GM23338 (cell line): ENCODE measurements around the gene TTLL3. TPM values are rescaled to one million over a fixed set of nuclear protein-coding genes. Genes with fewer than 3 reads are reported as not detected.

ENCODE experiments used
- ATAC-seq: fragments of 200-7000 bp; cut with Tn5 transposase; 3 replicates; pipeline ENCODE4 v1.9.1; 2020
- DNase-seq: peaks from one replicate; pipeline ENCODE4 v3.0.0-alpha.2; 2015; ENCODE audit warnings: low spot score
- H2AFZ ChIP-seq: fragments of 200-600 bp; sonication (generic); 2 replicates; pipeline ENCODE4 v1.8.0; 2016; ENCODE audit warnings: antibody characterized with exemption, mild to moderate bottlenecking, moderate library complexity
- H3F3A ChIP-seq: fragments of 200-600 bp; sonication (generic); replicated peaks from 2 replicates; pipeline ENCODE4 v1.8.0; 2017; ENCODE audit warnings: antibody characterized with exemption, mixed run types, low read depth
- H3K27ac ChIP-seq: fragments of 200-600 bp; sonication (generic); 2 replicates; pipeline ENCODE4 v1.6.1; 2016; ENCODE audit warnings: low read depth
- H3K27me3 ChIP-seq: fragments of 200-600 bp; sonication (generic); 2 replicates; pipeline ENCODE4 v1.8.0; 2016; ENCODE audit warnings: mild to moderate bottlenecking, mixed run types, moderate library complexity; ENCODE audit not compliant: insufficient read depth
- H3K36me3 ChIP-seq: fragments of 200-600 bp; sonication (generic); 2 replicates; pipeline ENCODE4 v1.8.0; 2016; ENCODE audit warnings: mild to moderate bottlenecking; ENCODE audit not compliant: insufficient read depth
- H3K4me1 ChIP-seq: fragments of 200-600 bp; sonication (generic); 2 replicates; pipeline ENCODE4 v1.8.0; 2016; ENCODE audit warnings: mild to moderate bottlenecking, moderate library complexity; ENCODE audit not compliant: insufficient read depth
- H3K4me2 ChIP-seq: fragments of 200-600 bp; sonication (generic); 2 replicates; pipeline ENCODE4 v1.7.1; 2017; ENCODE audit warnings: mixed run types
- H3K4me3 ChIP-seq: fragments of 200-600 bp; sonication (generic); 2 replicates; pipeline ENCODE4 v1.6.1; 2016; ENCODE audit warnings: mixed run types
- H3K79me2 ChIP-seq: fragments of 200-600 bp; sonication (generic); replicated peaks from 2 replicates; pipeline ENCODE4 v1.8.0; 2017; ENCODE audit warnings: mild to moderate bottlenecking; ENCODE audit not compliant: insufficient read depth
- H3K9me2 ChIP-seq: fragments of 200-600 bp; sonication (generic); 2 replicates; pipeline ENCODE4 v1.8.0; 2017; ENCODE audit not compliant: insufficient read depth
- H4K20me1 ChIP-seq: fragments of 200-600 bp; sonication (generic); replicated peaks from 2 replicates; pipeline ENCODE4 v1.8.0; 2017; ENCODE audit warnings: mild to moderate bottlenecking; ENCODE audit not compliant: insufficient read depth
- H3K27ac Mint-ChIP-seq: 2 replicates; pipeline ENCODE4 v1.8.0; 2020; ENCODE audit warnings: inconsistent platforms, mild to moderate bottlenecking, moderate library complexity, mixed read lengths
- H3K27me3 Mint-ChIP-seq: 3 replicates; pipeline ENCODE4 v1.8.0; 2022; ENCODE audit warnings: low read depth, mild to moderate bottlenecking, moderate library complexity, mixed read lengths, inconsistent platforms; ENCODE audit not compliant: insufficient read depth, poor library complexity
- H3K36me3 Mint-ChIP-seq: 3 replicates; pipeline ENCODE4 v1.8.0; 2021; ENCODE audit warnings: low read depth, mild to moderate bottlenecking, inconsistent platforms, moderate library complexity, mixed read lengths
- H3K4me1 Mint-ChIP-seq: 3 replicates; pipeline ENCODE4 v1.8.0; 2020; ENCODE audit warnings: mild to moderate bottlenecking, inconsistent platforms, mixed read lengths
- H3K4me3 Mint-ChIP-seq: 3 replicates; pipeline ENCODE4 v1.8.0; 2021; ENCODE audit warnings: moderate library complexity, mild to moderate bottlenecking, inconsistent platforms, mixed read lengths
- H3K9me3 Mint-ChIP-seq: 3 replicates; pipeline ENCODE4 v1.8.0; 2020; ENCODE audit warnings: moderate library complexity, mild to moderate bottlenecking, inconsistent platforms, mixed read lengths
- CREB1 ChIP-seq: fragments of 250-450 bp; sonication (Bioruptor Pico); IDR thresholded peaks from 2 replicates; pipeline ENCODE4 v1.5.0; 2020; ENCODE audit warnings: low read depth, mild to moderate bottlenecking, moderate library complexity
- ETS1 ChIP-seq: IDR thresholded peaks from 2 replicates; pipeline ENCODE4 v1.6.1; 2016; ENCODE audit warnings: antibody characterized with exemption
- EZH2 ChIP-seq: fragments of 200-600 bp; sonication (generic); IDR thresholded peaks from one replicate; pipeline ENCODE4 v1.8.0; 2017; ENCODE audit warnings: antibody characterized with exemption, mild to moderate bottlenecking, low read depth; ENCODE audit not compliant: unreplicated experiment
- JUNB ChIP-seq: IDR thresholded peaks from one replicate; pipeline ENCODE4 v1.6.1; 2016; ENCODE audit warnings: antibody characterized with exemption; ENCODE audit not compliant: unreplicated experiment
- NANOG ChIP-seq: IDR thresholded peaks from 2 replicates; pipeline ENCODE4 v1.6.1; 2016; ENCODE audit warnings: antibody characterized with exemption, borderline replicate concordance
- POLR2AphosphoS5 ChIP-seq: IDR thresholded peaks from 2 replicates; pipeline ENCODE4 v1.6.1; 2016; ENCODE audit warnings: antibody characterized with exemption, low read depth
- STAT1 ChIP-seq: IDR thresholded peaks from one replicate; pipeline ENCODE4 v1.6.1; 2016; ENCODE audit warnings: antibody characterized with exemption; ENCODE audit not compliant: unreplicated experiment
- ZNF114 ChIP-seq: fragments of 250-450 bp; sonication (Bioruptor Pico); IDR thresholded peaks from 2 replicates; pipeline ENCODE4 v1.5.0; 2020; ENCODE audit warnings: mild to moderate bottlenecking, moderate library complexity
- ZNF331 ChIP-seq: fragments of 250-450 bp; sonication (Bioruptor Pico); IDR thresholded peaks from 2 replicates; pipeline ENCODE4 v1.5.0; 2020; ENCODE audit warnings: low read depth, mild to moderate bottlenecking, moderate library complexity
- ZNF462 ChIP-seq: fragments of 250-450 bp; sonication (Bioruptor Pico); IDR thresholded peaks from 2 replicates; pipeline ENCODE4 v1.5.0; 2020; ENCODE audit warnings: mild to moderate bottlenecking, moderate library complexity
- polyA plus RNA-seq: library from polyadenylated mRNA; unstranded; fragments of >200 nt; fragmentation: Nextera tagmentation; extraction: Ambion mirVana; gene quantifications from 2 replicates; pipeline ENCODE4 v1.2.1, GENCODE V29; 2016
- total RNA-seq: library from RNA; depleted of rRNA; stranded (reverse); fragments of >200 nt; shearing (Covaris generic); gene quantifications from 2 replicates; pipeline ENCODE4 v1.2.3, GENCODE V29; 2014
- TF ChIP-seq, protein P1 (sequence below): IDR thresholded peaks from one replicate; pipeline ENCODE4 v1.6.1; 2018; ENCODE audit warnings: antibody characterized with exemption; ENCODE audit not compliant: unreplicated experiment
- TF ChIP-seq, protein P2 (sequence below), 2 experiments: fragments of 200-600 bp in 1 of 2; sonication (generic) in 1 of 2; conservative IDR thresholded peaks; 2 replicates each; pipeline versions ENCODE4 v1.5.1 to v1.6.1; 2016 to 2017; ENCODE audit warnings: antibody characterized with exemption in 2 of 2, low read depth in 2 of 2, mild to moderate bottlenecking in 2 of 2, moderate library complexity in 1 of 2

TTLL3 gene
- total and polyA plus RNA-seq, 2 experiments from 2014 or later, result 3.7 to 5.3 TPM

DNA sequence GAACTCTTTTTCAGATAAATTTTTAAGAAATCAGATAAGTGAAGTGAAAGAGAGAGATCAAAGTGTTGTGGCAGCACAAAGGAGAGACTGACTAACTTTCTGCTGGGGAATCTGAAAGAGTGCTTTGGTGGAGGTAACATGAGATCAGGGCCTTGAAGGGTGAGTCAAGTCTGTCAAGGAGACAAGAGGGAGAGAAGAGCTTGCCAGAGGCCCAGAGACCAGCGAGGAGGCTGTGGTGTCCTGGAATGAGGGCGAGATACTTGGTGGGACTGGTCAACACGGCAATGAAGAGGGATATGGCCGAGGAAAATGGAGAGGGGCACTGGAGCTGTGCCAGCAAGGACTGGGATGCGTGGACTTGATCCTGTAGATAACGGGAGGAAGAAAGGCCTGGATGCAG lies 22.3 kb upstream of the TTLL3 start (continued):
- no peak for TF ChIP-seq ZNF462 (CRISPR knock-in tag)
- TF ChIP-seq, protein P1, sequence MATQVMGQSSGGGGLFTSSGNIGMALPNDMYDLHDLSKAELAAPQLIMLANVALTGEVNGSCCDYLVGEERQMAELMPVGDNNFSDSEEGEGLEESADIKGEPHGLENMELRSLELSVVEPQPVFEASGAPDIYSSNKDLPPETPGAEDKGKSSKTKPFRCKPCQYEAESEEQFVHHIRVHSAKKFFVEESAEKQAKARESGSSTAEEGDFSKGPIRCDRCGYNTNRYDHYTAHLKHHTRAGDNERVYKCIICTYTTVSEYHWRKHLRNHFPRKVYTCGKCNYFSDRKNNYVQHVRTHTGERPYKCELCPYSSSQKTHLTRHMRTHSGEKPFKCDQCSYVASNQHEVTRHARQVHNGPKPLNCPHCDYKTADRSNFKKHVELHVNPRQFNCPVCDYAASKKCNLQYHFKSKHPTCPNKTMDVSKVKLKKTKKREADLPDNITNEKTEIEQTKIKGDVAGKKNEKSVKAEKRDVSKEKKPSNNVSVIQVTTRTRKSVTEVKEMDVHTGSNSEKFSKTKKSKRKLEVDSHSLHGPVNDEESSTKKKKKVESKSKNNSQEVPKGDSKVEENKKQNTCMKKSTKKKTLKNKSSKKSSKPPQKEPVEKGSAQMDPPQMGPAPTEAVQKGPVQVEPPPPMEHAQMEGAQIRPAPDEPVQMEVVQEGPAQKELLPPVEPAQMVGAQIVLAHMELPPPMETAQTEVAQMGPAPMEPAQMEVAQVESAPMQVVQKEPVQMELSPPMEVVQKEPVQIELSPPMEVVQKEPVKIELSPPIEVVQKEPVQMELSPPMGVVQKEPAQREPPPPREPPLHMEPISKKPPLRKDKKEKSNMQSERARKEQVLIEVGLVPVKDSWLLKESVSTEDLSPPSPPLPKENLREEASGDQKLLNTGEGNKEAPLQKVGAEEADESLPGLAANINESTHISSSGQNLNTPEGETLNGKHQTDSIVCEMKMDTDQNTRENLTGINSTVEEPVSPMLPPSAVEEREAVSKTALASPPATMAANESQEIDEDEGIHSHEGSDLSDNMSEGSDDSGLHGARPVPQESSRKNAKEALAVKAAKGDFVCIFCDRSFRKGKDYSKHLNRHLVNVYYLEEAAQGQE, result no peak

DNA sequence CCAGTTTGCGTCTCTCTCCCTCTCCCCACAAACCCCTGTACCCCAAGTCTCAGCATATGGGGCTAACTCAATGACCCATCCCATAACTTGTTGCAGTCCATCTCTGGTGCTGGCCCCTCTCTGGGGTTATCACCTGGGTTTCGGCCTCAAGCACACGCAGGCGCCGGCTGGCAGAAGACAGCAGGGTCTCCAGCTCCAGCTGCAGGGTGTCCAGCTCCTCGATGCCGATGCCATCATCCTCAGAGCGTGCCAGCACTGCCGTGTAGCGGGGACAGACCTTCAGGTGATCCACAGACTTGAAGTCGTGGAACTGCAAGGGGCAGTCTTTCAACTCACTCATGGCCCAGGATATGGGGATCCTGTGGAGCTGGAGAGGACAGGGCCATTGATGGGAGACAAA lies 18.9 kb upstream of the TTLL3 start:
- Mint-ChIP-seq H3K27me3 (peaks cover 12% of the 10 kb centered on the region), H3K36me3 (peaks cover 56% of the 10 kb centered on the region), H3K4me1 (peaks cover 14% of the 10 kb centered on the region), H3K27ac (no peak overlapping the region), H3K9me3 (no peaks in the 10 kb centered on the region), H3K4me3 (peak overlapping the region; percentile 97)
- Histone ChIP-seq H3K4me3 (peak overlapping the region; percentile 92; the same call in 1 of the 2 replicates), H3K36me3 (peaks cover 4% of the 10 kb centered on the region; the same call in 1 of the 2 replicates), H4K20me1 (no peaks in the 10 kb centered on the region; the same call in 1 of the 2 replicates), H2AFZ (no peak overlapping the region), H3K4me2 (no peak overlapping the region), H3K4me1 (peaks cover 6% of the 10 kb centered on the region), H3K79me2 (peaks cover 31% of the 10 kb centered on the region), H3K27me3 (no peaks in the 10 kb centered on the region), H3K9me2 (0 out of 2 replicates have a peak, but pooled peaks cover 3% of the 10 kb centered on the region), H3K27ac (no peak overlapping the region), H3F3A (peaks cover 15% of the 10 kb centered on the region; the same call in 1 of the 2 replicates)
- ATAC-seq (no peak), DNase-seq (no peak)
- no peak for TF ChIP-seq EZH2
- TF ChIP-seq ETS1, result no peak
- no peak for TF ChIP-seq CREB1 (CRISPR knock-in tag)
- TF ChIP-seq NANOG, result no peak
- no peak for TF ChIP-seq STAT1
- TF ChIP-seq ZNF331, result no peak
- no peak for TF ChIP-seq JUNB
- no peak for TF ChIP-seq POLR2AphosphoS5
- no peak for TF ChIP-seq ZNF114 (CRISPR knock-in tag)
- TF ChIP-seq, protein P2, sequence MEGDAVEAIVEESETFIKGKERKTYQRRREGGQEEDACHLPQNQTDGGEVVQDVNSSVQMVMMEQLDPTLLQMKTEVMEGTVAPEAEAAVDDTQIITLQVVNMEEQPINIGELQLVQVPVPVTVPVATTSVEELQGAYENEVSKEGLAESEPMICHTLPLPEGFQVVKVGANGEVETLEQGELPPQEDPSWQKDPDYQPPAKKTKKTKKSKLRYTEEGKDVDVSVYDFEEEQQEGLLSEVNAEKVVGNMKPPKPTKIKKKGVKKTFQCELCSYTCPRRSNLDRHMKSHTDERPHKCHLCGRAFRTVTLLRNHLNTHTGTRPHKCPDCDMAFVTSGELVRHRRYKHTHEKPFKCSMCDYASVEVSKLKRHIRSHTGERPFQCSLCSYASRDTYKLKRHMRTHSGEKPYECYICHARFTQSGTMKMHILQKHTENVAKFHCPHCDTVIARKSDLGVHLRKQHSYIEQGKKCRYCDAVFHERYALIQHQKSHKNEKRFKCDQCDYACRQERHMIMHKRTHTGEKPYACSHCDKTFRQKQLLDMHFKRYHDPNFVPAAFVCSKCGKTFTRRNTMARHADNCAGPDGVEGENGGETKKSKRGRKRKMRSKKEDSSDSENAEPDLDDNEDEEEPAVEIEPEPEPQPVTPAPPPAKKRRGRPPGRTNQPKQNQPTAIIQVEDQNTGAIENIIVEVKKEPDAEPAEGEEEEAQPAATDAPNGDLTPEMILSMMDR (conservative IDR thresholded peaks at IDR 0.05; ENCODE audit: low read depth in 2 of 2), result no peak
